Heart right ventricle (tissue), 16 donors: ENCODE data around the gene IL6. TPM values are rescaled to one million over a fixed set of nuclear protein-coding genes. Genes with fewer than 3 reads are reported as not detected.

Source experiments
- ATAC-seq, 8 donors: fragments of 200-7000 bp; cut with Tn5 transposase; one replicate each; pipeline ENCODE4 v1.9.1; 2020; ENCODE audit warnings: mild to moderate bottlenecking in 8 of 8, moderate library complexity in 8 of 8, moderate number of reproducible peaks in 1 of 8
- DNase-seq, 2 donors: peaks; one replicate each; pipeline ENCODE4 v3.0.0-alpha.2; 2020
- H3K27ac ChIP-seq, 10 donors: fragments of 200-600 bp; sonication (generic) in 2 of 10; one replicate each; pipeline versions ENCODE4 v1.5.0 to v1.8.0; 2020 to 2022; ENCODE audit warnings: mild to moderate bottlenecking in 3 of 10
- H3K27me3 ChIP-seq, 7 donors: fragments of 200-600 bp; one replicate each; pipeline ENCODE4 v1.8.0; 2021 to 2022; ENCODE audit warnings: mild to moderate bottlenecking in 2 of 7
- H3K36me3 ChIP-seq, 9 donors: fragments of 200-600 bp; sonication (generic) in 1 of 9; one replicate each; pipeline versions ENCODE4 v1.5.0 to v1.8.0; 2020 to 2022; ENCODE audit warnings: mild to moderate bottlenecking in 2 of 9
- H3K4me1 ChIP-seq, 9 donors: fragments of 200-600 bp; sonication (generic) in 1 of 9; one replicate each; pipeline versions ENCODE4 v1.5.0 to v1.8.0; 2020 to 2022; ENCODE audit warnings: mild to moderate bottlenecking in 4 of 9
- H3K4me3 ChIP-seq, 10 donors: fragments of 200-600 bp; sonication (generic) in 2 of 10; one replicate each; pipeline versions ENCODE4 v1.5.0 to v1.8.0; 2020 to 2022; ENCODE audit warnings: mild to moderate bottlenecking in 7 of 10, moderate library complexity in 2 of 10
- H3K9me3 ChIP-seq, 11 donors: fragments of 200-600 bp in 10 of 11; sonication (generic) in 2 of 11; one replicate each; pipeline versions ENCODE4 v1.5.0 to v1.8.0; 2013 to 2022; ENCODE audit warnings: mild to moderate bottlenecking in 2 of 11, control low read depth in 1 of 11, moderate library complexity in 1 of 11
- CTCF ChIP-seq, 9 donors: fragments of 200-600 bp; sonication (generic) in 2 of 9; IDR thresholded peaks; one replicate each; pipeline versions ENCODE4 v1.5.0 to v1.8.0; 2021 to 2022; ENCODE audit warnings: antibody characterized with exemption in 9 of 9, mild to moderate bottlenecking in 5 of 9, moderate library complexity in 1 of 9
- WGBS, 2 donors: extraction: QIAGEN DNeasy Blood & Tissue Kit; methylation state at CpG; one replicate each; pipeline ENCODE4 v1.1.7; 2013; ENCODE audit warnings: inconsistent platforms in 1 of 2; 5-methylcytosine and 5-hydroxymethylcytosine counted together
- intact Hi-C, 10 donors: fragments of 100-400 bp; cut with DNase I; formaldehyde crosslinking; loops; one replicate each; pipeline versions ENCODE4 v1.11.1 to v1.14.2; 2022
- polyA plus RNA-seq, 2 donors: library from polyadenylated mRNA; stranded (reverse); fragments of 200-250 nt; gene quantifications; one replicate each; pipeline ENCODE4 v1.2.3, GENCODE V29; 2013
- total RNA-seq, 10 donors: library from RNA; stranded (reverse); fragmentation: NEBNext Ultra II Directional in 3 of 10; extraction: Animal tissue kit (Norgen Biotek cat#: 25700) in 3 of 10; gene quantifications; one replicate each; pipeline versions ENCODE4 v1.2.1 to v1.2.4, GENCODE V29; 2021 to 2023
- donor health status: Arrhythmogenic right ventricular cardiomyopathy.
- donor health status: ischemic (EF 13 %, LVEDD 7.1; RV severe dilation, severe dysfunction).
- donor health status: healthy with polysubstance abuse.
- donor health status: DM: no; HTN: yes; CAD: no.
- donor health status: DM: no; HTN: no; CAD: no.
- donor health status: ischemic (EF 25% LVEDD 6.9; RV normal size, moderate dysfunction).
- donor health status: ischemic (EF 25% LVEDD 5.7; RV mildly dilated, moderate dysfunction).
- donor health status: healthy.
- donor health status: DM: yes; HTN: yes; CAD: no.
- donor health status: Ischemic cardiomyopathy.
- donor health status: ischemic (EF 35%, LVEDD 5.7; RV mildly dilated, moderate dysfunction).
- donor health status: nonischemic (EF 11% LVEDD 7.7; RV severe dilation, severe dysfunction).
- donor health status: DM: yes; HTN: yes; CAD: no.
- donor health status: PGD.
- donor health status: ischemic (EF 29% LVEDD 5.4; RV normal size, mild dysfunction).
- donor health status: nonischemic (EF 23%, LVEDD 6.1; RV moderate dilation, normal function).

Gene IL6
- total and polyA plus RNA-seq, 12 donors, result 0.44 to 15.5 (median 3.3) TPM

DNA sequence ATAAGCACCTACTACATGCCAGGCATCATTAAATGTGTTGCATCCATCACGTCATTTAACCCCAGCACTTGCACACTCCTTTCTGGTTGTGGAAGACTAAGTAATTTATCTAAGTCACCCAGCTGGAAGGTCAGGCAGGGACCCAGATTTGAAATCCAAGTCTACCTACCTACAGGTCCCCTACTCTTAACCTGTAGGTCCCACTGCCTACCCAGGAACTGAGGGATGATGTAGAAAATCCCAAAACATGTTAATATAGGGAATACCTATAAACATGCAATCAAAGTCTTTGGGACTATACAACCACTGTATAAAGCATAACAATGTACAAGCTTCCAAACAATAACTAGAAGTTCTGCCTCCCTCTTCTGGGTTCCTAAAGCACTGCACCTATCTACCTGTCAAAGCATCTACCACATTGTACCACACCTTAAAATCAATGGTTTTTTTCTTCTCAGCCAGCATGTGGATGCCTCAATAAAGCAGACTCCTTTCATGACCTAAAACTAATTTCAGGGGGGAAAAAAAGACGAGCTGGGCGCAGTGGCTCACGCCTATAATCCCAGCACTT, 5.6 kb downstream of the IL6 start:
- H3K9me3 ChIP-seq, result peaks cover 0 to 14% (median 0%) of the 10 kb centered on the region in 11 donors
- TF ChIP-seq CTCF (IDR thresholded peaks at IDR 0.05), result peak in 6 of 9 donors; percentile 6 to 46 (median 30)
- DNase-seq, result no peak
- no peaks in the 10 kb centered on the region for H3K27me3 ChIP-seq
- WGBS, 2 donors, result 87 to 96% methylated on average over 4 of the region's 4 CpGs
- peak in 1 of 8 donors; percentile 30 for ATAC-seq
- H3K4me1 ChIP-seq, result peaks cover 0 to 12% (median 2%) of the 10 kb centered on the region in 9 donors
- H3K27ac ChIP-seq, result no peak overlapping the region
- no peak overlapping the region for H3K4me3 ChIP-seq
- intact Hi-C loops, result loop anchor here in 2 of 10 donors (5.0 to 10.0 kb wide), 2 partner anchors 322 to 325 kb away; no protein-coding TSS in a partner anchor
- peaks cover 0 to 18% (median 0%) of the 10 kb centered on the region in 9 donors for H3K36me3 ChIP-seq

DNA sequence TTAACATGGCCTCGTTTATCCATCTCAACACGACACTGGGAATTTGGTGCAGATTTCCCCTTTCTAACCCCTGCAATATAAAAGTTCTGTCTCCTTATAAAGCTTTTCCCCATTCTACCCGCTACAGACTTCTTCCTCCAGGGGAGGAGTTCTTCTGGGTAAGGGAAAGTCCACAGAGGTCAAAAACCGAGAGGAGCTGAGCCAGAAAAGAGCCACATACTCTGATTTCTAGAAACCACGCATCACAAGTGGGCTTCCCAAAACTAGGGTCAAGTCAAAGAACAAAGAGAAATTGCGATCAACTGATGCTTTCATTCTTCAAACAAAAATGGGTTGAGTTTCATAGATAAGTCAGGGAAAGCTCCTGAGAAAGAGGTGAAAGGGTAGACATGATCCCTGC, 6.8 kb downstream of the IL6 start:
- no peak for ATAC-seq
- no peak overlapping the region for H3K27ac ChIP-seq
- 88 to 89% methylated on average over 6 of the region's 6 CpGs for WGBS, 2 donors

DNA sequence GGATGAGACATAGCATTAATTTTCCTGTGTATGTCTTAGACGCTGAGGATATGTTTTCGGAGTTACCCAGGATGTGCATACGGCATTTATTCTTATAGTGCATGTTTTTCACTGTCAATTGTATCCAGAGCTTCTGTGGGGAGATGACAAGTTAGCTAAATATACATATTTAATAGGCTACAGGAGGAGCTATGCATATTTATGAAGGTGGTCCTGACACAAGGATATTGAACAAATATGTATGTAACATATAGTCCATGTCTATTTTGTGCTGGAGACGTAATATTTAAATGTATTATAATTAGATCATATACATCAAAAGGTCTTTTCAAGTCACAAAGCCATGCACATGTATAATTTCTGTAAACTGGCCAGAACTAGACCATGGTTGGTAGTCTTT, 16.0 kb downstream of the IL6 start:
- WGBS, 2 donors, result 91 to 95% methylated on average over 4 of the region's 4 CpGs
- no peak for ATAC-seq

More for the DNA sequence above, 6.8 kb downstream of the IL6 start:
- peaks cover 0 to 20% (median 0%) of the 10 kb centered on the region in 11 donors for H3K9me3 ChIP-seq
- intact Hi-C loops, result loop anchor here in 2 of 10 donors (5.0 to 10.0 kb wide), 2 partner anchors 321 to 324 kb away; no protein-coding TSS in a partner anchor
- peaks cover 0 to 3% (median 0%) of the 10 kb centered on the region in 7 donors for H3K27me3 ChIP-seq
- DNase-seq, result no peak
- H3K36me3 ChIP-seq, result peaks cover 0 to 18% (median 0%) of the 10 kb centered on the region in 9 donors
- no peak for TF ChIP-seq CTCF (IDR thresholded peaks at IDR 0.05)
- H3K4me3 ChIP-seq, result no peak overlapping the region
- peaks cover 0 to 6% (median 0%) of the 10 kb centered on the region in 9 donors for H3K4me1 ChIP-seq

DNA sequence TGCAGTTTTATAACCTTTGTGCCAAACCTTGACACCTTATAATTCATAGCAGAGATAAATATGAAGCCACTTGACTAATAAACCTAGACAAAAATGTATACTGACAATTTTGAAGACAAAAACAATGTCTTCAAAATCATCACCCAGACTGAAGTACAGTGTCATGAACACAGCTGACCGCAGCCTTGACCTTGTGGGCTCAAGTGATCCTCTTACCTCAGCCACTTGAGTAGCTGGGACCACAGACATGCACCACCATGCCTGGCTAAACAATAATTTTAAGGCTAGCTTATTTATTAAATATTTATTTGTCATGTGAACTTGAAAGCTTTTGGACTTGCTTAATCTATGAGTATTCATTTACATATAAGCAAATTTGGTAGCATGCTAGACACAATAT, 24.3 kb downstream of the IL6 start:
- H3K27ac ChIP-seq, result no peak overlapping the region
- H3K9me3 ChIP-seq, result peaks cover 0 to 7% (median 0%) of the 10 kb centered on the region in 11 donors
- intact Hi-C loops, result no loop called here
- ATAC-seq, result no peak
- no peak for DNase-seq
- H3K36me3 ChIP-seq, result no peaks in the 10 kb centered on the region
- no peaks in the 10 kb centered on the region for H3K4me1 ChIP-seq
- 34 to 82% methylated on average over 1 of the region's 1 CpG for WGBS, 2 donors
- TF ChIP-seq CTCF (IDR thresholded peaks at IDR 0.05), result no peak
- no peak overlapping the region for H3K4me3 ChIP-seq
- H3K27me3 ChIP-seq, result no peaks in the 10 kb centered on the region

More for the DNA sequence above, 16.0 kb downstream of the IL6 start:
- H3K9me3 ChIP-seq, result peaks cover 0 to 2% (median 0%) of the 10 kb centered on the region in 11 donors
- H3K4me1 ChIP-seq, result no peaks in the 10 kb centered on the region
- DNase-seq, result no peak
- intact Hi-C loops, result no loop called here
- TF ChIP-seq CTCF (IDR thresholded peaks at IDR 0.05), result no peak
- peaks cover 0 to 3% (median 0%) of the 10 kb centered on the region in 7 donors for H3K27me3 ChIP-seq
- no peak overlapping the region for H3K27ac ChIP-seq
- H3K36me3 ChIP-seq, result no peaks in the 10 kb centered on the region
- no peak overlapping the region for H3K4me3 ChIP-seq
